HG03354 (cell line): ENCODE data around the gene CEACAM7.
"Not testable (repeated sequence)": the region's sequence is repeated elsewhere in the genome, so short reads cannot be mapped to it uniquely, and the experiment has no call there.

Experiments used
- ATAC-seq: cut with Tn5 transposase; IDR thresholded peaks from one replicate; pipeline ENCODE4 v1.9.1; 2021; ENCODE audit warnings: mild to moderate bottlenecking; ENCODE audit not compliant: unreplicated experiment, poor library complexity, severe bottlenecking

The CEACAM7 gene

DNA sequence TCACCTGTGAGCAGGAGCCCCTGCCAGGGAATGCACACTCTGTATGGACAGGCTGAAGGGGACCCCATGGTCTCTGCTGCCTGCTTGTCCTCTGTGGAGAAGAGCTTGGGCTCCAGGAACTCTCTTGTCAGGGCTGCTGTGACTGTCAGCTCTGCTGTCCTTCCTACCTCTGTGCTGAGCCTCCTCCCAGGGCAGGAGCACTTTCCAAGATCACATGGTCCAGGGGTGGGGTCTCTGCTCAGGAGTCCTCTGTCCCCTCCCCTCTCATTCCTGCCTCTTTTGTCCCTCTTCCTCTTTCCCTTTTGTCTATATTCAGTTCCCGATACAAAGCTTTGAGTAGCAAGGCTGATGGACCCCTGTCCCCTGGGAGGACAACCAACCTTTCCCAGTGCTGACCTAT is at the start of gene CEACAM7:
Gene CEACAM7, minus strand, starts transcription at position 173 of the 400 bp plus-strand sequence. Its CDS starts 105 bp downstream, at position 68.
- ATAC-seq = no peak

DNA sequence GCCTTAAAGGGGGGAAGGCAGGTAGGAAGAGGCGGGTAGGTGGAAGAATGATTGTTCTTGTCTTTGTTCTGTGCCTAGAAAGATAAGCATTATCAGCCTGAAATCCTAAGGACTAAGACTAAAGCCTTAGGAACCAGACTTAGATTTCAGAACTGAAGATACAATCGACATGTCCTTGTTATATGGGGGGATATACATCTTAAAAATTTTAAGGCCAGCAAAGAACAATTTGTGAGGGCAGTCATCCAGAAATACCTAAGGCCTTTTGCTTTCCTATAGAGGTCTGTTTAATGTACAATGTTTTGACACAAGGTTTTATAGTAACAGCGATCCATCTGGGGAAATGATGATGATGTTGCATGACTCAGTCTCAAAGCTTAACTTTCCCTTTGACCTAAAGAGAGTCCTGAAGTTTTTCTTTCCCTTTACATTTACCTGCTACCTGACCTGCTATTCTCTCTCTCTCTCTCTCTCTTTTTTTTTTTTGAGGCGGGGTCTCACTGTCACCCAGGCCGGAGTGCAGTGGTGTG is 47.1 kb upstream of the CEACAM7 start:
- ATAC-seq = no peak

DNA sequence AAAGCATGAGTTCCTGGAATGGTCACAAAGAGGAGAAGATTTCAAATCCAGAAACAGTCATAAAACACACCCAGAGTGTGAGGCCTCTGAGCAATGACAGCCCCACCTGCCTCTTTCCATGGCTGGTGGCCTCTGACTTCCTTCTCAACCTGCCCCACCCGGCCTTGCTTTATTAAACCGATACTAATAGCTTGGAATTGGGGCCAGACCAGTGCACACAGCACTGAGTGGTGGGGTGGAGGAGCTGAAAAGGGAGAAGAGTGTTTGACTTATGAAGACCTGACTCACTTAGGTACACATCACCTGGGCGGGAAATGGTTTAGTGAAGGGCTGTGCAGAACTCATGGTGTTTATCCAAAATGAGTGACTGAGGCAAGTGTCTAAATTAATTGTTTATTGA is 46.5 kb upstream of the CEACAM7 start:
- no peak for ATAC-seq

DNA sequence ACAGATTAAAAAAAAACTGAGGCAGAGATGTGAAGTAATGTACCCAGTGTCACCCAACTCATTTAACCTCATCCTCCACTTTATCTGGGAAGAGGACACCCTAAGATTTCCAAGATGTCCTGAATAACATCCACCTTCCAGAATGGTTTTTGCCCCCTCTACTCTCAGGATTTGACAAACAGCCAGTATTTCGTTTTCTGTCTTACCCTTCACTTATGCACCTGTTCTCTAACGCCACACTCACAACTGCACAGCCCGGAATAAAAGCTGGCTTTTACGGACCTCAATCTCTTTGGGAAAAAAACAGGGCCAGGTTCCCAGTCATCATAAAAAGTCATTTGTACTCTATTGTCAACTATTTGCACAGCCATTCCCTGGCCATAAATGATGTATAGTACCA is 46.1 kb upstream of the CEACAM7 start:
- no peak for ATAC-seq

DNA sequence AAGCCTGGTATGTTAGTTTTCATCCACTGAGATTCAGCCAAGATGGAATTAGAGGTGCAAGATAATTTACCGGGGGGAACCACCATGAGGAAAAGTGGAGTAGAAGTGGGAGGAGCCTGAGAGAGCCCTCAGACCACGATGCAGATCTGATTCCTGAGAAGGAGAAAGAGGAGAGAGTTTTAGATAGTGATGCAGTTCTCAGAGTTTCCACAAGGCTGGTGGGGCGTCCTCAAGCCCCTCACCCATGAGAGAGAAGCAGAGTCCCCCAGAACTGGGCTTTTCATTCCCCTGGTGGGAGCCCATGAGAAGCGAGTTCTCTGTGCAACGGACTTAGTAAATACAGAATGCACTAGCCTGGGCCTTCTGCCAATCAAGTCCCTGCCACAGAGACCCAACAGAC is 38.4 kb upstream of the CEACAM7 start:
- ATAC-seq = no peak

DNA sequence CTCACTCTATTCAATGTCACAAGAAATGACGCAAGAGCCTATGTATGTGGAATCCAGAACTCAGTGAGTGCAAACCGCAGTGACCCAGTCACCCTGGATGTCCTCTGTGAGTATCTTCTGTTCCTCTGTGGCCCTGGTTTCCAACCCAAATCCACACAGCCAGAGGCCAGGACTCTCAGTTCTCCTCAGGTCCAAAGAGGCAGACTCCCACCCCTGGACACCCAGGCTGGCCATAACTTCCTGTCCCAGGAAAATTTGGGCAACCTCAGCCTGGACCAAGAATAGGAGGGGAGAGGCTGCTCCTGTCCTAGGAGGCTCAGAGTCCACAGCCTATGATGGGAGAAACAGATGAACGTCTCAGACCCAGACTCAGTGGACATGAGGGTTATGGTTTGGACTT is 32.0 kb upstream of the CEACAM7 start:
- ATAC-seq = no peak

DNA sequence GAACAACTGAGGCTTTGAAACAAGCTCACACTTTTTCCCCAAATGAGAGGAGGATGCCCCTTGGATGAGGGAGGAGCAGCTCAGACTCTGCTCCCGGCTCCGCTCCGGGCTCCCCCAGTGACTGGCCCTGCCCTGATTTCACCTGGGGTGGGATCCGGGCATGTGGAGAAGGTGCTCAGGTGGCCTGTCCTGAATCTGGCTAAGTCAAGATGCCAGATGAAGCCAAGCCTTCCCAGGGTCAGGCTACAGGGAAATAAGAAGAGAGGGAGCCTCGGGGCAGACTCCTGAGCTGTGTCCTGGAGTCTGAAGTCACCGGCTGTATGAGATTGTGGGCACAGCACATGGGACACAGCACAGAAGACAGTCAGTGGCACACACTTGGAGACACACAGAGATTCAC is 30.7 kb upstream of the CEACAM7 start:
- ATAC-seq = no peak

DNA sequence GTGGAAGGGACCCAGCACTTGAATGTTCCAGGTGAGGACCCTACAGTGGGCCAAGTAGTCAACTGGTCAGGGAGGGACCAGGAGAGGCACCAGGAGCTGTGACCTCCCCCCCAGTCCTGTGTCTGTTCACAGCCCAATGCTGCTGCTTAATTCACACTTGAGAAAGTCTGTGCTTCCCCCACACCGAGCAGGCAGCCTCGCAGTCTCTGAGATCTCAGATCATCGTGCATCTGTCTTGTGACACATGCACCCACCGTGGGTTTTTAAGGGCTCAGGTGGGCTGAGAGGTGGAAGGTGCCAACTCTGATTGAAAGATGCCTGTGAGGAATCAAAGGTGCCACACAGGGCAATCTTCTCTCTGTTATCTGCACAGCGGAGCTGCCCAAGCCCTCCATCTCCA is 26.5 kb upstream of the CEACAM7 start:
- ATAC-seq = no peak

DNA sequence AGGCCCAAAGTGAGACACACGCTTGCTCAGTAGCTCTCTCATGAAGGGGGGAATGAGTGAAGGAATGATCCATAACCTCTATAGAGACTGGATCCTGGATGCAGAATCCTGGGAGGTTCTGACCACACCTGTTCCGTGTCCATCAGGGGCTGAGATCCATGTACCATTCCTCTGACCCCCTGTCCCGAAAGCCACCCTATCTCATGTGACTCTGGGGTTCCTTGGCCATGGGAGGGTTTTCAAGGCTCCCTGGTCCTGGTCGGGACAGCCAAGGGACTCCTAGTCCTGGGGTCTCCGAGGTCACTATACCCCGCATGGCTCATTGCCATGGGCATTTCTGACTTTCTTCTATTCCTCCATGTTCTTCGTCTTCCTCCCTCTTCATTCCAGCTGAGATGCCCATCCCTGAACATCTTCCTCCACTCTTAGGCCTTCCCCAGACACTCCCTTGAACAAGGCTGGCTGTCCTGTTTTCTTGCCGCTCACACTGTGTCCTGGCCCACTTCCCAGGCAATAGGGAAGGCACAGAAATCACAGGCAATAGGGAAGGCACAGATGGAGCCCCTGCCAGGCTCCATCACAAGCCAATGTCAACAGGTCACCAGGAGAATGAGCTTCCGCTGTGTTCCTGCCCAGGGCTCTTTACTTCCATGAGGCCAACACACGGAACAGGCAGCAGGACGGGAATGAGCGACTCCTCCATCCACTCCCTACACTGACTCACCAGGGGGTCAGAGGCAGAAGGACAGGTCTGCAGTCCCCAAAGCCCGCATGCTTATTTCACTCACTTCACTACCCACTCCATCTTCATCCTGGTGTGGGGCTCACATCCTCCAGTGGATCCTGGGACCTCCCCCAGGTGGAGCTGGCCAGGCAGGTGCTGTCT is 23.5 kb upstream of the CEACAM7 start:
- ATAC-seq = no peak

DNA sequence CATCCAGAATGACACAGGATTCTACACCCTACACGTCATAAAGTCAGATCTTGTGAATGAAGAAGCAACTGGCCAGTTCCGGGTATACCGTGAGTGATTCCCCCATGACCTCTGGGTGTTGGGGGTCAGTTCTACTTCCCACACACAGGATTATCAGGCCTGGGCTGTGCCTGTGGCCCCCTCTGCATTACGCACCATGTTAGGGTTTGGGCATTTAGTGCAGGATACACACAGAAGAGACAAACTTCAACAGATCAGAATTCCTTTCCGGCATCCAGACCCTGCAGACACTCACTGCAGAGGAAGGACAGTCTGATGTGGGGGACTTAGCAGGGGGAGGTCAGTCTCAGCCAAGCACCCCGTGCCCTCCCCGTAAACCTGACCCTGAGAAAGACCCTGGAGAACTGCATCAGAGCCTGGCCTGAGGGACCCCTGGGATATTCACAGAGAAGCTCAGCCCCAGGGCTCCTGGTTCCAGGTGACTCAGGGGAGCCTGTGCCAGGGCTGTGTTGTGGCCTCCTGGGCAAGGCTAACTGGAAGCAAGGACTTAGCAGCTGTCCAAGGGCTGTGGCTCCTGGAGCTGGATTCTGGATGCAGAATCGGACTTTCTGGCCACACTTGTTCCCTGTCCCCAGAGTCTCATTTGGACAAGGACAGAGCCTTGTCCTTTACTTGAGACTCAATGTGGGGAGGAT is 22.0 kb upstream of the CEACAM7 start:
- ATAC-seq = no peak

DNA sequence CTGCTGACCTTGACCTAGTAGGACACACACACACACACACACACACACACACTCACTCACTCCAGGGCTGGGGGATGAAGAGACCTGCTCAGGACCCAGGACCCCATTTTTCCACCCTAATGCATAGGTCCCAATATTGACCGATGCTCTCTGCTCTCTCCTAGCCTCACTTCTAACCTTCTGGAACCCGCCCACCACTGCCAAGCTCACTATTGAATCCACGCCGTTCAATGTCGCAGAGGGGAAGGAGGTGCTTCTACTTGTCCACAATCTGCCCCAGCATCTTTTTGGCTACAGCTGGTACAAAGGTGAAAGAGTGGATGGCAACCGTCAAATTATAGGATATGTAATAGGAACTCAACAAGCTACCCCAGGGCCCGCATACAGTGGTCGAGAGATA is 21.4 kb upstream of the CEACAM7 start:
- ATAC-seq = not testable (repeated sequence)

DNA sequence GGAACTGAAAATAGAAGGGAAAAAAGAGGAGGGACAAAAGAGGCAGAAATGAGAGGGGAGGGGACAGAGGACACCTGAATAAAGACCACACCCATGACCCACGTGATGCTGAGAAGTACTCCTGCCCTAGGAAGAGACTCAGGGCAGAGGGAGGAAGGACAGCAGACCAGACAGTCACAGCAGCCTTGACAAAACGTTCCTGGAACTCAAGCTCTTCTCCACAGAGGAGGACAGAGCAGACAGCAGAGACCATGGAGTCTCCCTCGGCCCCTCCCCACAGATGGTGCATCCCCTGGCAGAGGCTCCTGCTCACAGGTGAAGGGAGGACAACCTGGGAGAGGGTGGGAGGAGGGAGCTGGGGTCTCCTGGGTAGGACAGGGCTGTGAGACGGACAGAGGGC is 20.4 kb upstream of the CEACAM7 start, which contains the start of gene CEACAM5:
Gene CEACAM5, plus strand, starts transcription at position 146 of the 400 bp plus-strand sequence. Its CDS starts 106 bp downstream, at position 252.
- no peak for ATAC-seq

DNA sequence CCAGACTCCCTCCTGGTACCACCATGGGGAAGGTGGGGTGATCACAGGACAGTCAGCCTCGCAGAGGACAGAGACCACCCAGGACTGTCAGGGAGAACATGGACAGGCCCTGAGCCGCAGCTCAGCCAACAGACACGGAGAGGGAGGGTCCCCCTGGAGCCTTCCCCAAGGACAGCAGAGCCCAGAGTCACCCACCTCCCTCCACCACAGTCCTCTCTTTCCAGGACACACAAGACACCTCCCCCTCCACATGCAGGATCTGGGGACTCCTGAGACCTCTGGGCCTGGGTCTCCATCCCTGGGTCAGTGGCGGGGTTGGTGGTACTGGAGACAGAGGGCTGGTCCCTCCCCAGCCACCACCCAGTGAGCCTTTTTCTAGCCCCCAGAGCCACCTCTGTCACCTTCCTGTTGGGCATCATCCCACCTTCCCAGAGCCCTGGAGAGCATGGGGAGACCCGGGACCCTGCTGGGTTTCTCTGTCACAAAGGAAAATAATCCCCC is 19.9 kb upstream of the CEACAM7 start:
- no peak for ATAC-seq

DNA sequence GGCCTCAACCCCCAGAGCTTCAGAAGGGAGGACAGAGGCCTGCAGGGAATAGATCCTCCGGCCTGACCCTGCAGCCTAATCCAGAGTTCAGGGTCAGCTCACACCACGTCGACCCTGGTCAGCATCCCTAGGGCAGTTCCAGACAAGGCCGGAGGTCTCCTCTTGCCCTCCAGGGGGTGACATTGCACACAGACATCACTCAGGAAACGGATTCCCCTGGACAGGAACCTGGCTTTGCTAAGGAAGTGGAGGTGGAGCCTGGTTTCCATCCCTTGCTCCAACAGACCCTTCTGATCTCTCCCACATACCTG is 19.4 kb upstream of the CEACAM7 start:
- ATAC-seq = no peak

DNA sequence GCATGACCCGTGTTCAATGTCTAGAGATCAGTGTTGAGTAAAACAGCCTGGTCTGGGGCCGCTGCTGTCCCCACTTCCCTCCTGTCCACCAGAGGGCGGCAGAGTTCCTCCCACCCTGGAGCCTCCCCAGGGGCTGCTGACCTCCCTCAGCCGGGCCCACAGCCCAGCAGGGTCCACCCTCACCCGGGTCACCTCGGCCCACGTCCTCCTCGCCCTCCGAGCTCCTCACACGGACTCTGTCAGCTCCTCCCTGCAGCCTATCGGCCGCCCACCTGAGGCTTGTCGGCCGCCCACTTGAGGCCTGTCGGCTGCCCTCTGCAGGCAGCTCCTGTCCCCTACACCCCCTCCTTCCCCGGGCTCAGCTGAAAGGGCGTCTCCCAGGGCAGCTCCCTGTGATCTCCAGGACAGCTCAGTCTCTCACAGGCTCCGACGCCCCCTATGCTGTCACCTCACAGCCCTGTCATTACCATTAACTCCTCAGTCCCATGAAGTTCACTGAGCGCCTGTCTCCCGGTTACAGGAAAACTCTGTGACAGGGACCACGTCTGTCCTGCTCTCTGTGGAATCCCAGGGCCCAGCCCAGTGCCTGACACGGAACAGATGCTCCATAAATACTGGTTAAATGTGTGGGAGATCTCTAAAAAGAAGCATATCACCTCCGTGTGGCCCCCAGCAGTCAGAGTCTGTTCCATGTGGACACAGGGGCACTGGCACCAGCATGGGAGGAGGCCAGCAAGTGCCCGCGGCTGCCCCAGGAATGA is 18.9 kb upstream of the CEACAM7 start:
- ATAC-seq = no peak

DNA sequence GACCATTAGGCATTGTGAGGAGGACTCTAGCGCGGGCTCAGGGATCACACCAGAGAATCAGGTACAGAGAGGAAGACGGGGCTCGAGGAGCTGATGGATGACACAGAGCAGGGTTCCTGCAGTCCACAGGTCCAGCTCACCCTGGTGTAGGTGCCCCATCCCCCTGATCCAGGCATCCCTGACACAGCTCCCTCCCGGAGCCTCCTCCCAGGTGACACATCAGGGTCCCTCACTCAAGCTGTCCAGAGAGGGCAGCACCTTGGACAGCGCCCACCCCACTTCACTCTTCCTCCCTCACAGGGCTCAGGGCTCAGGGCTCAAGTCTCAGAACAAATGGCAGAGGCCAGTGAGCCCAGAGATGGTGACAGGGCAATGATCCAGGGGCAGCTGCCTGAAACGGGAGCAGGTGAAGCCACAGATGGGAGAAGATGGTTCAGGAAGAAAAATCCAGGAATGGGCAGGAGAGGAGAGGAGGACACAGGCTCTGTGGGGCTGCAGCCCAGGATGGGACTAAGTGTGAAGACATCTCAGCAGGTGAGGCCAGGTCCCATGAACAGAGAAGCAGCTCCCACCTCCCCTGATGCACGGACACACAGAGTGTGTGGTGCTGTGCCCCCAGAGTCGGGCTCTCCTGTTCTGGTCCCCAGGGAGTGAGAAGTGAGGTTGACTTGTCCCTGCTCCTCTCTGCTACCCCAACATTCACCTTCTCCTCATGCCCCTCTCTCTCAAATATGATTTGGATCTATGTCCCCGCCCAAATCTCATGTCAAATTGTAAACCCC is 17.5 kb upstream of the CEACAM7 start:
- ATAC-seq = no peak

DNA sequence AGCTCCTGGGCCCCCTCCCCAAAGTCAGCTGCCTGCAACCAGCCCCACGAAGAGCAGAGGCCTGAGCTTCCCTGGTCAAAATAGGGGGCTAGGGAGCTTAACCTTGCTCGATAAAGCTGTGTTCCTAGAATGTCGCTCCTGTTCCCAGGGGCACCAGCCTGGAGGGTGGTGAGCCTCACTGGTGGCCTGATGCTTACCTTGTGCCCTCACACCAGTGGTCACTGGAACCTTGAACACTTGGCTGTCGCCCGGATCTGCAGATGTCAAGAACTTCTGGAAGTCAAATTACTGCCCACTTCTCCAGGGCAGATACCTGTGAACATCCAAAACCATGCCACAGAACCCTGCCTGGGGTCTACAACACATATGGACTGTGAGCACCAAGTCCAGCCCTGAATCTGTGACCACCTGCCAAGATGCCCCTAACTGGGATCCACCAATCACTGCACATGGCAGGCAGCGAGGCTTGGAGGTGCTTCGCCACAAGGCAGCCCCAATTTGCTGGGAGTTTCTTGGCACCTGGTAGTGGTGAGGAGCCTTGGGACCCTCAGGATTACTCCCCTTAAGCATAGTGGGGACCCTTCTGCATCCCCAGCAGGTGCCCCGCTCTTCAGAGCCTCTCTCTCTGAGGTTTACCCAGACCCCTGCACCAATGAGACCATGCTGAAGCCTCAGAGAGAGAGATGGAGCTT is 15.7 kb upstream of the CEACAM7 start:
- ATAC-seq = no peak

DNA sequence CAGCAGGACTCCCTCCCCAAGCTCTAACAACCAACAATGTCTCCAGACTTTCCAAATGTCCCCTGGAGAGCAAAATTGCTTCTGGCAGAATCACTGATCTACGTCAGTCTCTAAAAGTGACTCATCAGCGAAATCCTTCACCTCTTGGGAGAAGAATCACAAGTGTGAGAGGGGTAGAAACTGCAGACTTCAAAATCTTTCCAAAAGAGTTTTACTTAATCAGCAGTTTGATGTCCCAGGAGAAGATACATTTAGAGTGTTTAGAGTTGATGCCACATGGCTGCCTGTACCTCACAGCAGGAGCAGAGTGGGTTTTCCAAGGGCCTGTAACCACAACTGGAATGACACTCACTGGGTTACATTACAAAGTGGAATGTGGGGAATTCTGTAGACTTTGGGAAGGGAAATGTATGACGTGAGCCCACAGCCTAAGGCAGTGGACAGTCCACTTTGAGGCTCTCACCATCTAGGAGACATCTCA is 14.1 kb upstream of the CEACAM7 start:
- ATAC-seq = no peak
